Smooth muscle cell (in vitro differentiated cells): ENCODE results near the gene CDH26. TPM values are rescaled to one million over a fixed set of nuclear protein-coding genes. Genes with fewer than 3 reads are reported as not detected.

Experiments
- DNase-seq: peaks from one replicate; lab custom pipeline; 2025; ENCODE audit not compliant: unreplicated experiment; lab: John Stamatoyannopoulos, UW
- H2AFZ ChIP-seq: fragments of 200-600 bp; sonication (generic); 2 replicates; pipeline ENCODE4 v1.6.0; 2016; ENCODE audit warnings: antibody characterized with exemption, low read depth, mild to moderate bottlenecking
- H3F3A ChIP-seq: fragments of 200-600 bp; sonication (generic); 2 replicates; pipeline ENCODE4 v1.6.0; 2017; ENCODE audit warnings: antibody characterized with exemption, low read depth
- H3K27ac ChIP-seq: fragments of 200-600 bp; sonication (generic); 2 replicates; pipeline ENCODE4 v1.5.1; 2016; ENCODE audit warnings: low read depth, mild to moderate bottlenecking
- H3K27me3 ChIP-seq: fragments of 200-600 bp; sonication (generic); 2 replicates; pipeline ENCODE4 v1.6.1; 2016; ENCODE audit warnings: low read depth, mild to moderate bottlenecking
- H3K36me3 ChIP-seq: fragments of 200-600 bp; sonication (generic); 2 replicates; pipeline ENCODE4 v1.5.1; 2016; ENCODE audit warnings: low read depth
- H3K4me1 ChIP-seq: fragments of 200-600 bp; sonication (generic); 2 replicates; pipeline ENCODE4 v1.5.1; 2016; ENCODE audit warnings: low read depth
- H3K4me2 ChIP-seq: fragments of 200-600 bp; sonication (generic); 2 replicates; pipeline ENCODE4 v1.6.0; 2016; ENCODE audit warnings: mild to moderate bottlenecking
- H3K4me3 ChIP-seq: fragments of 200-600 bp; sonication (generic); 2 replicates; pipeline ENCODE4 v1.5.1; 2016; ENCODE audit warnings: mild to moderate bottlenecking
- H3K79me2 ChIP-seq: fragments of 200-600 bp; sonication (generic); 2 replicates; pipeline ENCODE4 v1.6.0; 2016; ENCODE audit warnings: low read depth, mild to moderate bottlenecking
- H3K9ac ChIP-seq: fragments of 200-600 bp; sonication (generic); 2 replicates; pipeline ENCODE4 v1.6.0; 2016; ENCODE audit warnings: low read depth
- H3K9me3 ChIP-seq: fragments of 200-600 bp; sonication (generic); replicated peaks from 2 replicates; pipeline ENCODE4 v1.5.1; 2016; ENCODE audit warnings: low read depth
- H4K20me1 ChIP-seq: fragments of 200-600 bp; sonication (generic); 2 replicates; pipeline ENCODE4 v1.6.0; 2016; ENCODE audit warnings: low read depth
- WGBS: methylation state at CpG from one replicate; pipeline ENCODE4 v1.1.7; 2016; ENCODE audit warnings: low lambda C conversion rate; 5-methylcytosine and 5-hydroxymethylcytosine counted together
- polyA plus RNA-seq: library from polyadenylated mRNA; unstranded; fragments of >200 nt; fragmentation: Nextera tagmentation; extraction: Ambion mirVana; gene quantifications from 2 replicates; pipeline ENCODE4 v1.2.1, GENCODE V29; 2016
- total RNA-seq: library from RNA; depleted of rRNA; stranded (reverse); fragments of >200 nt; gene quantifications from 2 replicates; pipeline ENCODE4 v1.2.3, GENCODE V29; 2014
- TF ChIP-seq, protein P1 (sequence below): fragments of 200-600 bp; sonication (generic); IDR thresholded peaks from 2 replicates; pipeline ENCODE4 v1.5.1; 2017; ENCODE audit warnings: borderline replicate concordance, mild to moderate bottlenecking, antibody characterized with exemption; ENCODE audit not compliant: insufficient read depth, poor library complexity, severe bottlenecking

Gene CDH26
- total and polyA plus RNA-seq, 2 experiments from 2014 or later, result 0.18 to 1.2 TPM

DNA sequence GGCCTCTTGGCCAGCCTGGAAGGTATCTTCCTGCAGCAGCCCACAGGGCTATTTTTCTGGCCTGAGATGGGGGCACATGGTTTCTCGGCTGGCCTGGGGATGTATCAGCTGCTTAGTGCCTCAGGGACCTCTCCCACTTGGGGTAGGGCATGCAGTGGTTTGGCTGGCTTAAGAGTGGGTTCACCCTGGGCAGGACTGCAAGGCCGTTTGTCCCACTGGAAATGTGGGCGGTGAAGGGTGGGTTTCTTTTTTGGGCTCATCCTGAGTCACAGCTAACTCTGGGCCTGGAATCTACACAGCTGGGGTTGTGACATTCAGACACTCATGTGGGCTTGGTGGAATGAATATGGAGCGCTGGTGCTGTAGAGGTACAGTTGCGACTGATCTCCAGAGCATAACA, 62.0 kb downstream of the CDH26 start:
- 75% methylated on average over 5 of the region's 5 CpGs for WGBS
- Histone ChIP-seq H4K20me1 (no peaks in the 10 kb centered on the region), H3K27ac (no peak overlapping the region), H3K79me2 (no peaks in the 10 kb centered on the region), H3K9me3 (no peaks in the 10 kb centered on the region), H3K4me3 (no peak overlapping the region), H3F3A (no peaks in the 10 kb centered on the region), H3K4me1 (no peaks in the 10 kb centered on the region), H3K4me2 (no peak overlapping the region), H3K27me3 (no peaks in the 10 kb centered on the region), H3K36me3 (no peaks in the 10 kb centered on the region), H2AFZ (no peak overlapping the region), H3K9ac (no peak overlapping the region)
- TF ChIP-seq, protein P1, sequence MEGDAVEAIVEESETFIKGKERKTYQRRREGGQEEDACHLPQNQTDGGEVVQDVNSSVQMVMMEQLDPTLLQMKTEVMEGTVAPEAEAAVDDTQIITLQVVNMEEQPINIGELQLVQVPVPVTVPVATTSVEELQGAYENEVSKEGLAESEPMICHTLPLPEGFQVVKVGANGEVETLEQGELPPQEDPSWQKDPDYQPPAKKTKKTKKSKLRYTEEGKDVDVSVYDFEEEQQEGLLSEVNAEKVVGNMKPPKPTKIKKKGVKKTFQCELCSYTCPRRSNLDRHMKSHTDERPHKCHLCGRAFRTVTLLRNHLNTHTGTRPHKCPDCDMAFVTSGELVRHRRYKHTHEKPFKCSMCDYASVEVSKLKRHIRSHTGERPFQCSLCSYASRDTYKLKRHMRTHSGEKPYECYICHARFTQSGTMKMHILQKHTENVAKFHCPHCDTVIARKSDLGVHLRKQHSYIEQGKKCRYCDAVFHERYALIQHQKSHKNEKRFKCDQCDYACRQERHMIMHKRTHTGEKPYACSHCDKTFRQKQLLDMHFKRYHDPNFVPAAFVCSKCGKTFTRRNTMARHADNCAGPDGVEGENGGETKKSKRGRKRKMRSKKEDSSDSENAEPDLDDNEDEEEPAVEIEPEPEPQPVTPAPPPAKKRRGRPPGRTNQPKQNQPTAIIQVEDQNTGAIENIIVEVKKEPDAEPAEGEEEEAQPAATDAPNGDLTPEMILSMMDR, result no peak
- no peak for DNase-seq

DNA sequence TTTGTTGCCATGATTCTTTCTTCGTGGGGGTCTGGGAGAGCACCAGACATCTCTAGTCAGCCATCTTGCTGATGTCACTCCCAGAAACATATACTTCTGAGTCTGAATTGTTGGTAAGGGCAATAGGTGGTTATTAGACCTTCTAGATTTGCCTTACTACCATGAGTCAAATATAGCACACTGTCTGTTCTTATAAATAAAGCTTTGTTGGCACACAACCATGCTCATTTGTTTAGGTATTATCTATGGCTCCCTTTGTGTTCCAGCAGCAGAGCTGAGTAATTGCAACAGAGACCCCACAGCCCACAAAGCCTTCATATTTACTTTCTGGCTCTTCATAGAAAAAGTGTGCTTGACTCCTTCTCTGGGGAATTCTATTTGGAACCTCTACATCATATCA, 62.9 kb downstream of the CDH26 start:
- Histone ChIP-seq H3K79me2 (no peaks in the 10 kb centered on the region), H3K9me3 (no peaks in the 10 kb centered on the region), H3K4me2 (no peak overlapping the region), H3K4me1 (no peaks in the 10 kb centered on the region), H2AFZ (no peak overlapping the region), H3K4me3 (no peak overlapping the region), H3K27ac (no peak overlapping the region), H3F3A (no peaks in the 10 kb centered on the region), H3K9ac (no peak overlapping the region), H3K27me3 (no peaks in the 10 kb centered on the region), H3K36me3 (no peaks in the 10 kb centered on the region), H4K20me1 (no peaks in the 10 kb centered on the region)
- TF ChIP-seq, protein P1, result no peak
- DNase-seq, result no peak
- 69% methylated on average over 1 of the region's 1 CpG for WGBS

DNA sequence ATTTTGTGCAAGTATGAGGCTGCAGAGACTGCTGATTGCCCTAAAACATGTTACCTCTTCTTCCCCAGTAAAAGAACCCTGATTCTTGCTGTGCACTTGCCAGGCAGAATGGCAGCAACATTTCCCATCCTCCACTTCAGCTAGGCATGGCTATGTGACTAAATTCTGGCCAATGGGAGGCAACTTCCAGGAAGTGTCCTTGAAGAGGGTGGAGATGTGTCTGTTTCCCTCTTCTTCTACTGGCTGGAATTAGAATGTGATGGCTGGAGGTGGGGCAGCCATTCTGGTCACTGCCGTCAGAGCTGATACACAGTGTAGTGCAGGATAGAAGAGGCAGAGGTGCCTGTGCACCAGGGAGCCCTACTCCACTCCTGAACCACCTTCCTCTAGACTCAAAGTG, 64.6 kb downstream of the CDH26 start:
- Histone ChIP-seq H3K36me3 (no peaks in the 10 kb centered on the region), H3K27me3 (no peaks in the 10 kb centered on the region), H3K9ac (no peak overlapping the region), H3K4me3 (no peak overlapping the region), H3F3A (no peaks in the 10 kb centered on the region), H3K79me2 (no peaks in the 10 kb centered on the region), H3K27ac (no peak overlapping the region), H3K4me1 (no peaks in the 10 kb centered on the region), H2AFZ (no peak overlapping the region), H4K20me1 (no peaks in the 10 kb centered on the region), H3K4me2 (no peak overlapping the region), H3K9me3 (no peaks in the 10 kb centered on the region)
- WGBS, result 93% methylated on average over 1 of the region's 1 CpG
- DNase-seq, result no peak
- TF ChIP-seq, protein P1, result no peak

DNA sequence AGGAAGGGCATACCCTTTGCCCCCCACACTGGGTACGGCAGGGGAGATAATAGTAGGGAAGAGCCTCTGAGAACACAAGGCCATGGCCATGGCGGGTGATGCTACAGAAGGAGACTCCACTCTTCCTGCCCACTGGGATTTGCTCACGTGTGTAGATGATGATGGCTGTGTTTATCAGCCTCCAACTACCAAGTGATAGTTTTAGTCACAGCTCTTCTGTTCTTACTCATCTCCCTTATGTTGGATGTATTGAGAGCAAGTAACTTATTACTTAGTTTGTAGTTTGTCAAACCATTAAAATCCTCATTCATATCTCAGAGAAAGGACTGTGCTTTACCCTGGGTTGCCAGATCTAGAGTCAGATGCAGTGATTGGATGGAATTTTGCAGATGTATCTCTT, 66.0 kb downstream of the CDH26 start:
- no peak overlapping the region for H3K4me2 ChIP-seq
- H3K4me1 ChIP-seq, result no peaks in the 10 kb centered on the region
- no peak overlapping the region for H3K4me3 ChIP-seq
- no peaks in the 10 kb centered on the region for H3K9me3 ChIP-seq
- TF ChIP-seq, protein P1, result no peak
- H4K20me1 ChIP-seq, result no peaks in the 10 kb centered on the region
- DNase-seq, result no peak
- H3K9ac ChIP-seq, result no peak overlapping the region
- H3K36me3 ChIP-seq, result no peaks in the 10 kb centered on the region
- no peak overlapping the region for H3K27ac ChIP-seq
- no peaks in the 10 kb centered on the region for H3K27me3 ChIP-seq
- 76% methylated on average over 3 of the region's 3 CpGs for WGBS
- no peaks in the 10 kb centered on the region for H3F3A ChIP-seq
- H2AFZ ChIP-seq, result no peak overlapping the region
- H3K79me2 ChIP-seq, result no peaks in the 10 kb centered on the region
